Stimulated activated CD8-positive, alpha-beta memory T cell treated with anti-CD3 and anti-CD28 coated beads, Interleukin-7, amount 100 ng/mL, for 24 hours (primary cell): Measurements from ENCODE around the gene CD9.
"Not testable (repeated sequence)": the region's sequence is repeated elsewhere in the genome, so short reads cannot be mapped to it uniquely, and the experiment has no call there.

ENCODE experiments used
- DNase-seq: peaks from one replicate; pipeline ENCODE4 v3.0.0-alpha.2; 2020; ENCODE audit warnings: low read depth

CD9 gene

GRCh38 chr12:6180268-6181051 lies 19.7 kb upstream of the CD9 start:
- DNase-seq, result no peak

GRCh38 chr12:6181166-6181565 lies 19.0 kb upstream of the CD9 start:
- no peak for DNase-seq

GRCh38 chr12:6181583-6182278 lies 18.5 kb upstream of the CD9 start:
- DNase-seq, result no peak

GRCh38 chr12:6182279-6182898 lies 17.8 kb upstream of the CD9 start:
- DNase-seq, result no peak

- DNase-seq, result no peak
Observed at GRCh38 chr12:6183689-6184428, 16.3 kb upstream of the CD9 start.

GRCh38 chr12:6185961-6186827 lies 14.0 kb upstream of the CD9 start:
- no peak for DNase-seq

GRCh38 chr12:6187948-6188793 lies 12.0 kb upstream of the CD9 start:
- DNase-seq, result no peak

- DNase-seq, result no peak
Observed at GRCh38 chr12:6189028-6189427, 11.2 kb upstream of the CD9 start.

- DNase-seq, result not testable (repeated sequence)
Observed at GRCh38 chr12:6189952-6190598, 10.1 kb upstream of the CD9 start.

- not testable (repeated sequence) for DNase-seq
Observed at GRCh38 chr12:6190767-6191530, 9.3 kb upstream of the CD9 start.

- no peak for DNase-seq
Observed at GRCh38 chr12:6192604-6193380, 7.4 kb upstream of the CD9 start.

GRCh38 chr12:6193853-6194815 lies 6.1 kb upstream of the CD9 start:
- DNase-seq, result no peak

GRCh38 chr12:6195665-6196535 lies 4.3 kb upstream of the CD9 start:
- peak; percentile 69 for DNase-seq

- no peak for DNase-seq
Observed at GRCh38 chr12:6198051-6198450, 2.1 kb upstream of the CD9 start.

- DNase-seq, result no peak
Observed at GRCh38 chr12:6198556-6198955, 1.6 kb upstream of the CD9 start.

GRCh38 chr12:6198985-6199530 lies 1.1 kb upstream of the CD9 start:
- DNase-seq, result no peak
